ENCODE measurements around the gene KLRF1. TPM values are rescaled to one million over a fixed set of nuclear protein-coding genes. Genes with fewer than 3 reads are reported as not detected.

Gene KLRF1
- polyA plus RNA-seq (not detected in 2 replicates), polyA minus RNA-seq (not detected in 2 replicates)

- Histone ChIP-seq H3K36me3 (ENCODE audit: insufficient read depth, low read length) (no peaks in the 10 kb centered on the region), H3K27me3 (ENCODE audit: insufficient read depth, low read depth, low read length) (no peaks in the 10 kb centered on the region)
These were observed at the start of gene KLRF1 for GRCh38 chr12:9827209-9827888. KLRF1 (plus strand) TSS chr12:9827481; CDS start chr12:9827545, 64 bp downstream.

DNA sequence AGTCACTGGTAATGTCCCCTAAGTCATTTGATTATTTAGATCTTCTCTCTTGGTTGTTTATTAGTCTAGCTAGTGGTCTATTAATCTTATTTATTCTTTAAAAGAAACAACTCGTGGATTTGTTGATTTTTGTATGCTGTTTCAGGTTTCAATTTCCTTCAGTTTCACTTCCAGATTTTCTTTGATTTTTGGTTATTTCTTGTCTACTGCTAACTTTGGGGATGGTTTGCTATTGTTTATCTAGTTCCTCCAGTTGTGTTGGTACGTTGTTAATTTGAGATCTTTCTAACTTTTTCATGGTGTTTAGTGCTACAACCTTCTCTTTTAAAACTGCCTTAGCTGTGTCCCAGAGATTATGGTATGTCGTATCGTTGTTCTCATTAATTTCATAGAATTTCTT, 48.1 kb upstream of the KLRF1 start:
- TF ChIP-seq TAF1 (IDR thresholded peaks at IDR 0.05; ENCODE audit: low read depth) = no peak
- TF ChIP-seq CTCF (IDR thresholded peaks at IDR 0.05; ENCODE audit: poor library complexity, severe bottlenecking) = no peak
- TF ChIP-seq POLR2AphosphoS5 (IDR thresholded peaks at IDR 0.05) = no peak
- TF ChIP-seq RAD21 (conservative IDR thresholded peaks at IDR 0.05) = no peak
- no peak for TF ChIP-seq EP300 (conservative IDR thresholded peaks at IDR 0.05; ENCODE audit: poor library complexity, severe bottlenecking)
- no peak for TF ChIP-seq MXI1 (conservative IDR thresholded peaks at IDR 0.05; ENCODE audit: poor library complexity, severe bottlenecking)
- no peak for TF ChIP-seq SMC3 (conservative IDR thresholded peaks at IDR 0.05; ENCODE audit: poor library complexity)
- no peak for TF ChIP-seq EZH2 (IDR thresholded peaks at IDR 0.05; ENCODE audit: borderline replicate concordance, insufficient read depth, low read length, poor library complexity, severe bottlenecking)
- TF ChIP-seq REST (IDR thresholded peaks at IDR 0.05; ENCODE audit: borderline replicate concordance) = no peak
- no peaks in the 10 kb centered on the region for H3K79me2 ChIP-seq (replicated peaks; ENCODE audit: insufficient read depth, low read length)
- no peaks in the 10 kb centered on the region for H3K27me3 ChIP-seq (ENCODE audit: insufficient read depth, low read depth, low read length)
- no peaks in the 10 kb centered on the region for H3K36me3 ChIP-seq (ENCODE audit: insufficient read depth, low read length)
- H2AFZ ChIP-seq (ENCODE audit: low read depth, low read length) = no peak overlapping the region
- no peaks in the 10 kb centered on the region for H3F3A ChIP-seq (ENCODE audit: insufficient read depth, low read length, poor library complexity, severe bottlenecking)
- H3K4me2 ChIP-seq (ENCODE audit: low read length) = no peak overlapping the region
- no peak overlapping the region for H3K9ac ChIP-seq (ENCODE audit: low read length)
- H3K4me3 ChIP-seq (ENCODE audit: low read length) = no peak overlapping the region
- H3K27ac ChIP-seq (ENCODE audit: low read length) = no peak overlapping the region
- no peaks in the 10 kb centered on the region for H3K9me2 ChIP-seq (ENCODE audit: insufficient read depth, low read length)
- H3K9me3 ChIP-seq (ENCODE audit: low read length) = no peaks in the 10 kb centered on the region
- no peaks in the 10 kb centered on the region for H4K20me1 ChIP-seq (ENCODE audit: insufficient read depth)

More at GRCh38 chr12:9827209-9827888, at the start of gene KLRF1:
- Histone ChIP-seq H4K20me1 (ENCODE audit: insufficient read depth) (no peaks in the 10 kb centered on the region), H3K4me3 (ENCODE audit: low read length) (no peak within 1 kb of the TSS), H3K27ac (ENCODE audit: low read length) (no peak within 1 kb of the TSS), H2AFZ (ENCODE audit: low read depth, low read length) (no peak within 1 kb of the TSS), H3K9ac (ENCODE audit: low read length) (no peak within 1 kb of the TSS), H3K79me2 (replicated peaks; ENCODE audit: insufficient read depth, low read length) (no peaks in the 10 kb centered on the region), H3K9me3 (ENCODE audit: low read length) (no peaks in the 10 kb centered on the region), H3K4me2 (ENCODE audit: low read length) (no peak within 1 kb of the TSS), H3K9me2 (ENCODE audit: insufficient read depth, low read length) (no peaks in the 10 kb centered on the region), H3F3A (ENCODE audit: insufficient read depth, low read length, poor library complexity, severe bottlenecking) (no peaks in the 10 kb centered on the region)
- TF ChIP-seq MXI1 (conservative IDR thresholded peaks at IDR 0.05; ENCODE audit: poor library complexity, severe bottlenecking) = no peak

All from neural cell (in vitro differentiated cells).